C4-2B (cell line): Measurements from ENCODE around the gene GPALPP1.
"Not testable (repeated sequence)": the region's sequence is repeated elsewhere in the genome, so short reads cannot be mapped to it uniquely, and the experiment has no call there.

Experiments used
- CTCF ChIP-seq: fragments of 450-650 bp; conservative IDR thresholded peaks from 2 replicates; pipeline ENCODE4 v1.5.1; 2017; ENCODE audit warnings: mild to moderate bottlenecking
- ZFX ChIP-seq: fragments of 450-650 bp; IDR thresholded peaks from 2 replicates; pipeline ENCODE4 v1.6.1; 2017

DNA sequence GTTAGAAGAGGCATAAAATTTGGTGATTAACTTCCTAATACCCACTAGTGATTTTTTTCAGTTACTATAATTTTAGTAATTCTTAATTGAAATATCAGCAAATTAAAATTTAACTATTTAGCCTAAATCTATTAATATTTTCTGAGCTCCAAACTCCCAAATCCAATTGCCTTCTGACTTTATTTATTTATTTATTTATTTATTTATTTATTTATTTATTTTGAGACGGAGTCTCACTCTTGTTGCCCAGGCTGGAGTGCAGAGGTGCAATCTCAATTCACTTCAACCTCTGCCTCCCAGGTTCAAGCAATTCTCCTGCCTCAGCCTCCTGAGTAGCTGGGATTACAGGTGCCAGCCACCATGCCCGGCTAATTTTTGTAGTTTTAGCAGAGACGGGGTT, 74.6 kb downstream of the GPALPP1 start:
- TF ChIP-seq CTCF, ZFX: not testable (repeated sequence)
